SU-DHL-6 (cell line): ENCODE measurements around the gene ZFAND6.

ENCODE experiments used
- H2AFZ ChIP-seq: fragments of 200-600 bp; sonication (generic); 2 replicates; pipeline ENCODE4 v1.6.1; 2014; ENCODE audit warnings: low read depth, mild to moderate bottlenecking, moderate library complexity, mixed read lengths, antibody characterized with exemption, low read length; ENCODE audit not compliant: severe bottlenecking
- H3F3A ChIP-seq: fragments of 200-600 bp; shearing (Covaris generic); 2 replicates; pipeline ENCODE4 v1.6.0; 2016; ENCODE audit warnings: antibody characterized with exemption, mild to moderate bottlenecking; ENCODE audit not compliant: insufficient read depth
- H3K27ac ChIP-seq: fragments of 200-600 bp; sonication (generic); 2 replicates; pipeline ENCODE4 v1.5.1; 2016; ENCODE audit warnings: low read depth, mild to moderate bottlenecking, low read length, moderate library complexity, mixed read lengths
- H3K27me3 ChIP-seq: fragments of 200-600 bp; sonication (generic), shearing (Covaris generic); 2 replicates; pipeline ENCODE4 v1.6.0; 2014; ENCODE audit warnings: mild to moderate bottlenecking, low read length
- H3K36me3 ChIP-seq: fragments of 200-600 bp; sonication (generic); 2 replicates; pipeline ENCODE4 v1.6.1; 2014; ENCODE audit warnings: mild to moderate bottlenecking, low read length, mixed read lengths
- H3K4me2 ChIP-seq: fragments of 300-600, 200-600 bp; shearing (Covaris generic), sonication (generic); 2 replicates; pipeline ENCODE4 v1.6.0; 2014; ENCODE audit warnings: low read length, low read depth, mild to moderate bottlenecking; ENCODE audit not compliant: poor library complexity, severe bottlenecking
- H3K4me3 ChIP-seq: fragments of 200-600 bp; sonication (generic); 2 replicates; pipeline ENCODE4 v1.5.1; 2014; ENCODE audit warnings: antibody characterized with exemption, low read length, mild to moderate bottlenecking, mixed read lengths; ENCODE audit not compliant: insufficient read depth, poor library complexity, severe bottlenecking
- H3K79me2 ChIP-seq: fragments of 200-600 bp; sonication (generic); 2 replicates; pipeline ENCODE4 v1.6.1; 2014; ENCODE audit warnings: mild to moderate bottlenecking, low read length, moderate library complexity; ENCODE audit not compliant: insufficient read depth
- H3K9ac ChIP-seq: fragments of 200-600 bp; sonication (generic); 2 replicates; pipeline ENCODE4 v1.7.0; 2014; ENCODE audit warnings: mild to moderate bottlenecking, low read length
- H3K9me2 ChIP-seq: fragments of 200-600 bp; sonication (generic); replicated peaks from 2 replicates; pipeline ENCODE4 v1.6.1; 2014; ENCODE audit warnings: low read length; ENCODE audit not compliant: insufficient read depth
- H3K9me3 ChIP-seq: fragments of 200-600 bp; sonication (generic); 2 replicates; pipeline ENCODE4 v1.6.1; 2014; ENCODE audit warnings: low read length, mixed read lengths; ENCODE audit not compliant: insufficient read depth
- H4K20me1 ChIP-seq: fragments of 200-600 bp; sonication (generic); 2 replicates; pipeline ENCODE4 v1.6.1; 2014; ENCODE audit warnings: low read depth, mild to moderate bottlenecking, antibody characterized with exemption, low read length, moderate library complexity, mixed read lengths
- EZH2phosphoT487 ChIP-seq: fragments of 200-600 bp; sonication (generic), shearing (Covaris generic); conservative IDR thresholded peaks from 2 replicates; pipeline ENCODE4 v1.6.1; 2018; ENCODE audit warnings: mild to moderate bottlenecking, antibody characterized with exemption, low read length, moderate library complexity, mixed read lengths
- TF ChIP-seq, protein P1 (sequence below): fragments of 200-600 bp; sonication (generic); IDR thresholded peaks from one replicate; pipeline ENCODE4 v1.5.1; 2017; ENCODE audit warnings: antibody characterized with exemption, mild to moderate bottlenecking, low read length, moderate library complexity; ENCODE audit not compliant: insufficient read depth, poor library complexity, severe bottlenecking

The ZFAND6 gene

DNA sequence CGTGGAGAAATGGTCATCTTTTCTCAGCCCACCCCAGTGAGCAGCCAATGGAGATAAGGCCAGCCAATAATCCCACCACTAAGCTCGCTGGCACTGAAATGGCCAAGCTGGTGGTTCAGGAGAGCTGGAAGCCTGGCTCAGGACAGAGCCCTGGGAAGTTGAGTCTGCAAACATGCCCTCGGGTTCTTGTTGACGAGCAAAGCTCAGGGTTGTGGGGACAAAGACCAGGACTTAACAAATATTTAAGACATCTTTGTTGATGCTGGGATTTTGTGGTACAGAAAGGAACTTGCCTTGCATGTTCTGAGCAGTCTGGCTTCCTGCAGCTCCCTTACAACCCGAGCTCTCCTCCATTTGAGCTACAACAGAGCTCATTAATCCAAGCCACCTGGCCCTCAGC lies 97.7 kb downstream of the ZFAND6 start:
- no peaks in the 10 kb centered on the region for H3K79me2 ChIP-seq
- H3K27ac ChIP-seq = no peak overlapping the region
- H3F3A ChIP-seq = no peaks in the 10 kb centered on the region
- H3K4me3 ChIP-seq = no peak overlapping the region
- H3K9me3 ChIP-seq = no peaks in the 10 kb centered on the region
- no peaks in the 10 kb centered on the region for H4K20me1 ChIP-seq
- no peak overlapping the region for H3K4me2 ChIP-seq
- no peak overlapping the region for H2AFZ ChIP-seq
- H3K36me3 ChIP-seq = no peaks in the 10 kb centered on the region
- no peaks in the 10 kb centered on the region for H3K27me3 ChIP-seq
- TF ChIP-seq, protein P1, sequence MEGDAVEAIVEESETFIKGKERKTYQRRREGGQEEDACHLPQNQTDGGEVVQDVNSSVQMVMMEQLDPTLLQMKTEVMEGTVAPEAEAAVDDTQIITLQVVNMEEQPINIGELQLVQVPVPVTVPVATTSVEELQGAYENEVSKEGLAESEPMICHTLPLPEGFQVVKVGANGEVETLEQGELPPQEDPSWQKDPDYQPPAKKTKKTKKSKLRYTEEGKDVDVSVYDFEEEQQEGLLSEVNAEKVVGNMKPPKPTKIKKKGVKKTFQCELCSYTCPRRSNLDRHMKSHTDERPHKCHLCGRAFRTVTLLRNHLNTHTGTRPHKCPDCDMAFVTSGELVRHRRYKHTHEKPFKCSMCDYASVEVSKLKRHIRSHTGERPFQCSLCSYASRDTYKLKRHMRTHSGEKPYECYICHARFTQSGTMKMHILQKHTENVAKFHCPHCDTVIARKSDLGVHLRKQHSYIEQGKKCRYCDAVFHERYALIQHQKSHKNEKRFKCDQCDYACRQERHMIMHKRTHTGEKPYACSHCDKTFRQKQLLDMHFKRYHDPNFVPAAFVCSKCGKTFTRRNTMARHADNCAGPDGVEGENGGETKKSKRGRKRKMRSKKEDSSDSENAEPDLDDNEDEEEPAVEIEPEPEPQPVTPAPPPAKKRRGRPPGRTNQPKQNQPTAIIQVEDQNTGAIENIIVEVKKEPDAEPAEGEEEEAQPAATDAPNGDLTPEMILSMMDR = no peak
- no peak for TF ChIP-seq EZH2phosphoT487
- H3K9me2 ChIP-seq = no peaks in the 10 kb centered on the region
- no peak overlapping the region for H3K9ac ChIP-seq

DNA sequence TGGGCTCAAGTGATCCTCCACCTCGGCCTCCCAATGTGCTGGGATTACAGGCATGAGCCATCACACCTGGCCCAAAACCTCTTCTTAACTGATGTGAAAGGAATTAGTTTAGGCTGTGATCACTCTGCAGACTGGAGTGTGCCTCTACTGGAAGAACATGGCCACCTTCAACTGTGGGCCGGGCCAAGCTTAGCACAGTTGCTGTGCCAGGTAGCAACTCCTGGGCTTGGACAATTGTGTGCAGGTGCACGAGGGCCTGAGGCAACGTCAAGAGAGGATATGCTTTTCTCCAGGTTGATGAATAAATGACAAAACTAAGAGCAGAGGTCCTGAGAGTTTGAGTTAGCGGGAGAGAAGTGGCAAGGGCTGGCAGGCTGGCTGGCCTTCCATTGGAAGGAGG lies 99.8 kb downstream of the ZFAND6 start:
- Histone ChIP-seq H3K36me3 (no peaks in the 10 kb centered on the region), H3K9ac (no peak overlapping the region), H3K27me3 (no peaks in the 10 kb centered on the region), H3K4me3 (no peak overlapping the region), H3F3A (no peaks in the 10 kb centered on the region), H3K4me2 (no peak overlapping the region), H3K79me2 (no peaks in the 10 kb centered on the region), H3K27ac (no peak overlapping the region), H2AFZ (no peak overlapping the region), H3K9me3 (no peaks in the 10 kb centered on the region), H3K9me2 (no peaks in the 10 kb centered on the region), H4K20me1 (no peaks in the 10 kb centered on the region)
- TF ChIP-seq, protein P1 = no peak
- TF ChIP-seq EZH2phosphoT487 = no peak

DNA sequence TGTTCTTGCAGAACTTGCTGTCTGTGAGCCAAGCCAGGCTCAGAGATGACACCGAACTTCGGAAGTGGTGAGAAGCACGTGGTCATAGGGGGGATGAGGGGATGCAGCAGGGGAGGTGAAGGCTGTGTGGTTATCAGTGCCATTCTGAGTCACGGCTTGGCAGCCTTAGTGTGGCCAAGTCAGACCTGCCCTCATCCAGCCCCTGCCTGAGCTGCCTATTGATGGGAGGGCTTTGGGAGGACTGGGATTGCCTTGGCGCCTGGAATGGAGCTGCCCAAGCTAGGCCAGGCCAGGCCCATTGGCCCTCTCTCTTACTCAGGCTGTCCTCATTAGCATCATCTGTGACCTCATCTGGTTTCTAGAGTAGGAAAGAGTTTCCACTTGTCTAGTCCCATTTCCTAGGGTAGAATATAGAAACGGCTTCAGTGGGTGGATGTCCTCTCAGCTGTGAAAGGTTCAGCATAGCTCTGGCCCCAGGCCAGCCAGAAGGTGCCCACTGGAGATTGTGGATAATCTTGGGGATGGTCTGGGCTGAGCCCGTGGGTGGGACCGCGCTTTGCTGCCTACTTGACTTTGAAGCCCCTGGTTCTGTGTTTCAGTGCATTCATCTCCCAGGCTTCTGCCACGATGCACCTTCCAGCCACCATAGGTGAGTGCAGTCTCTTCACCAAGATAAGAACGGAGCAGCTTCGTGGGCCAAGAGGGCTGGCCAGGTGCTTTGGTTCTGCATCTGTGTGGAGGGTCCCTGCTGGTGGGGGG lies 100.5 kb downstream of the ZFAND6 start:
- Histone ChIP-seq H3K4me2 (no peak overlapping the region), H4K20me1 (no peaks in the 10 kb centered on the region), H3K79me2 (no peaks in the 10 kb centered on the region), H3K9me2 (no peaks in the 10 kb centered on the region), H3K36me3 (no peaks in the 10 kb centered on the region), H3K27ac (no peak overlapping the region), H2AFZ (no peak overlapping the region), H3K9me3 (no peaks in the 10 kb centered on the region), H3K4me3 (no peak overlapping the region), H3K27me3 (no peaks in the 10 kb centered on the region), H3K9ac (no peak overlapping the region), H3F3A (no peaks in the 10 kb centered on the region)
- TF ChIP-seq, protein P1 = no peak
- no peak for TF ChIP-seq EZH2phosphoT487
